Measurements from ENCODE around the gene MYLK3. TPM values are rescaled to one million over a fixed set of nuclear protein-coding genes. Genes with fewer than 3 reads are reported as not detected.

The MYLK3 gene
- total RNA-seq, 4 donors from 2014 or later = 0.33 to 1.2 (median 0.57) TPM

- TF ChIP-seq POLR2A (IDR thresholded peaks at IDR 0.05; ENCODE audit: low read depth) = no peak
- no peak for TF ChIP-seq EP300 (IDR thresholded peaks at IDR 0.05)
- TF ChIP-seq POLR2AphosphoS5 (IDR thresholded peaks at IDR 0.05) = no peak
- no peak for TF ChIP-seq CTCF (IDR thresholded peaks at IDR 0.05)
- no peaks in the 10 kb centered on the region for H3K9me3 ChIP-seq
- intact Hi-C loops (cut with DNase I) = no loop called here
Measured at GRCh38 chr16:46662123-46662522, 86.0 kb downstream of the MYLK3 start.

GRCh38 chr16:46658925-46659324 is 89.2 kb downstream of the MYLK3 start:
- Histone ChIP-seq H3K36me3 (peaks cover 41 to 64% (median 56%) of the 10 kb centered on the region in 4 donors), H3K9me3 (no peaks in the 10 kb centered on the region), H3K4me1 (no peaks in the 10 kb centered on the region), H3K4me3 (no peak overlapping the region), H3K27me3 (no peaks in the 10 kb centered on the region), H3K27ac (replicated peaks in 1 of 4) (no peak overlapping the region)
- 71% methylated on average over 1 of the region's 1 CpG for WGBS
- TF ChIP-seq POLR2A (IDR thresholded peaks at IDR 0.05; ENCODE audit: low read depth) (no peak), CTCF (IDR thresholded peaks at IDR 0.05) (no peak), EP300 (IDR thresholded peaks at IDR 0.05) (no peak), POLR2AphosphoS5 (IDR thresholded peaks at IDR 0.05) (no peak)
- intact Hi-C loops (cut with DNase I) = no loop called here
- DNase-seq (ENCODE audit: extremely low spot score) = no peak

More at GRCh38 chr16:46662123-46662522, 86.0 kb downstream of the MYLK3 start:
- Histone ChIP-seq H3K4me3 (no peak overlapping the region), H3K4me1 (no peaks in the 10 kb centered on the region), H3K27me3 (no peaks in the 10 kb centered on the region), H3K27ac (replicated peaks in 1 of 4) (no peak overlapping the region), H3K36me3 (peaks cover 51 to 89% (median 81%) of the 10 kb centered on the region in 4 donors)
- DNase-seq (ENCODE audit: extremely low spot score) = no peak
- 70% methylated on average over 4 of the region's 4 CpGs for WGBS

Other genes starting within 250 kb of the MYLK3 start
- gene SHCBP1, start 127.0 kb downstream of the MYLK3 start, total RNA-seq = under 1 TPM; 0.13 to 0.83 (median 0.35) TPM
- 100 to 1,000 TPM in 1 of 4 donors, 10 to 100 TPM in 3; 58.7 to 100 (median 67.3) TPM for gene VPS35, start 59.2 kb downstream of the MYLK3 start, total RNA-seq
- gene ORC6, start 58.7 kb downstream of the MYLK3 start, total RNA-seq = under 1 TPM; 0.32 to 0.99 (median 0.67) TPM
- gene C16orf87, start 82.8 kb upstream of the MYLK3 start, total RNA-seq = 10 to 100 TPM in 1 of 4 donors, 1 to 10 TPM in 3; 7.0 to 11.2 (median 8.6) TPM
- 1 to 10 TPM; 2.5 to 5.7 (median 3.6) TPM for gene GPT2, start 136.0 kb upstream of the MYLK3 start, total RNA-seq
- gene DNAJA2, start 225.3 kb upstream of the MYLK3 start, total RNA-seq = 10 to 100 TPM; 48.4 to 68.2 (median 56.0) TPM